Forelimb muscle (tissue), 1 donor: ENCODE measurements around the gene NDUFV3. TPM values are rescaled to one million over a fixed set of nuclear protein-coding genes. Genes with fewer than 3 reads are reported as not detected.
"Not testable (repeated sequence)": the region's sequence is repeated elsewhere in the genome, so short reads cannot be mapped to it uniquely, and the experiment has no call there.

Source experiments
- DNase-seq: peaks from one replicate; pipeline ENCODE4 v3.0.0-alpha.2; 2013; ENCODE audit warnings: low read depth
- polyA plus RNA-seq: library from polyadenylated mRNA; unstranded; fragments of 120-200 nt; gene quantifications from one replicate; pipeline ENCODE4 v1.2.1, GENCODE V29; 2013; ENCODE audit not compliant: insufficient read length

The NDUFV3 gene
- polyA plus RNA-seq, 1 donor = 35.7 TPM

DNA sequence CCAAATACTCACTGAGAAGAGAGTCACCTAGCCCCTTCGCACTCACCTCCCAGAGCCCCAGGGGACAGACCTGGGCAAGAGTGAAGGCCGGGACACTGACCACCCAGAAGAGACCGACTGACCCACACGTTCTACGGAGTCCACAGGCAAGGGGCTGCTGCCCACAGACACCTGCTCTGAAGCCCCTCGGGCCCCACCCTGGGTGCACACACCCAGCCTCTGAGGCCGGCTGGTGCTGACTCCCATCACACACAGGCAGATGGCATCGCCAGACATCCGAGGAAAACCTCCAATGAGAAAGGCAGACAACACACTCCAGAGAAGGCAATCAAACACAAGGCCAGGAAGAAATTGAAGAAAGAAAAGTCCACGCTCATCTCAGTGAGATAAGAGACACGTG, 35.9 kb upstream of the NDUFV3 start:
- DNase-seq = no peak

- DNase-seq = no peak
Measured at GRCh38 chr21:42858185-42858847, 34.8 kb upstream of the NDUFV3 start.

DNA sequence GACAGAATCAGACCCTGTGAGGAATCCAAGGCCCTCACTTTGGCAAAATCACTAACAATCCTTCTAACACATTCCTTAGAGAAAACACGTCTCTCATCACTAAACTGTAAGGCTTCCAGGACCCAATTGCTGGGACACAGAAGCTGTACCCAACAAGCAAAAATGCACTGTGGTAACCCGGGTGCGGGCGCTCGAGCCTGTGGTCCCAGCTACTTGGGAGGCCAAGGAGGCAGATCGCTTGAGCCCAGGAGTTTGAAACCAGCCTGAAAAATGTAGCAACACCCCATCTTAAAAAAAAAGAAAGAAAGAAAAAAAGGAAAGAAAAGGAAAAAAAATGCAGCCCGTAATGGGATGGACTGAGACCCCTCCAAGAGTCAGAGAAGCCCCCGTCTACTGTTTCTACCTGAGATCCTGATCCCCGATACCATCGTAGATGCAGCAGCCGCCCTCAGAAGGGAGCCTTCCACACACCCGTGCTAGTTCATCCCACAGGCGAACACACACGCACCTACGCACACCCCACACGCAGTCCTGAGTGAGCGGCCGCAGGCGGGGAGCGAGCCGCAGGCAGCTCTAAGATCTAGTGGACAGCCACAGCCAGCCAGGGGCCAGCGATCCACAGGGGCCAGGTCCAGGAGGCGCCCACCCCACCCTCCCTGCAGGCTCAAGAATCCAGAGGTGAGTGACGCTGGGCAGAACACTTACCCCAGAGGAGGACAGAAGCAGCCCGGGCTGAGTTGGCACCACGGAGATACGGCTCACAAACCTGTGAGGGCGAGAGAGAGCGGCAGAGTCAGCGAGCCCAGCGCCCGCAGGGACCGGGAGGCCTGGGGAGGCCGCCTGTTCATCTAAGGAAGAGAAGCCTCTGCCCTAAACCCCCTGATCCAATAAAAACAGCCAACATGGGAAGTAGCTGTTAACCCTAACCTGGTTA, 33.9 kb upstream of the NDUFV3 start:
- DNase-seq = no peak

- DNase-seq = no peak
Measured at GRCh38 chr21:42859891-42860230, 33.2 kb upstream of the NDUFV3 start.

DNA sequence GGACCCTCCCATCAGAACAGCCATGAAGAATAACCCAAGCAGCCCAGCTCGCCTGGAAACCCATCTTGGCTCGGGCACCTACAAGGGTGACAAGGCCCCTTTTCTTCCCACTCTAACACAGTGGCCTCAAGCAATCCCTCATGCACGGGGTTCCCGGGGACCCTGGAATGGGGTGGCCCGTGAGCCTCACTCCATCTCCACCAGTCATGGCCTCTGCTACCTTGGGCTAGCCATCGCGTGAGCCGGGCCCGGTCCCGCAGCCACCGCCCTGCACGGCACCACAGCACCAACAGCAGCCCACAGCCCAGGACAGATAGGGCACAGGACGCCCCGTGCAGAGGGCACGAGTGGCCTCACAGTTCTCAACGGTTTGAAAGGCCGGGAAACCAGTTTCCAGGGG, 32.8 kb upstream of the NDUFV3 start:
- no peak for DNase-seq

DNA sequence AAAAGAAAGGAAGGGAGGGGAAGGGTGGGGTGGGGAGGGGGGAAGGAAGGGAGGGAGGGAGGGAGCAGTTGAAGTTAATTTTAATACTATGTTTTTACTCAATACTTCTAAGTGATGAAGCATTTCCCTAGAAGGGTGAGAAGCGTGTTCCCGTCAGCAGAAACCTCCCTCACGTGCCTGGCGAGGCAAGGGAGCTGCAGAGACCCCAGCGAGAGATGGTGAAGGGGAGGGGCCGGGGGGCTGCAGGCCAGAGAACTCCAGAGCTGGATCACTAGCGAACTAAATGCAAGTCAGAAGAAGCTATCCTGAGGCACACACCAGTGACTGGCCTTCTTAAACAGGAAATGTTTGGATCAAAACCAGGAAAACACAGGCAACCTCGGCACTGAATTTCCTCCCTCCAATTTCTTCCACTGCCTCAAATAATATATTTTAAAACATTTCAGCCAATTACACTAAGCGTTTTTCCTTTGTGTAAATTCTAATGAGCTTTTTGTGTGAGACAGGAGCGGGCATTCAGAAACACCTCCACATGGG, 31.7 kb upstream of the NDUFV3 start:
- DNase-seq = no peak

- no peak for DNase-seq
Measured at GRCh38 chr21:42861848-42862400, 31.2 kb upstream of the NDUFV3 start.

DNA sequence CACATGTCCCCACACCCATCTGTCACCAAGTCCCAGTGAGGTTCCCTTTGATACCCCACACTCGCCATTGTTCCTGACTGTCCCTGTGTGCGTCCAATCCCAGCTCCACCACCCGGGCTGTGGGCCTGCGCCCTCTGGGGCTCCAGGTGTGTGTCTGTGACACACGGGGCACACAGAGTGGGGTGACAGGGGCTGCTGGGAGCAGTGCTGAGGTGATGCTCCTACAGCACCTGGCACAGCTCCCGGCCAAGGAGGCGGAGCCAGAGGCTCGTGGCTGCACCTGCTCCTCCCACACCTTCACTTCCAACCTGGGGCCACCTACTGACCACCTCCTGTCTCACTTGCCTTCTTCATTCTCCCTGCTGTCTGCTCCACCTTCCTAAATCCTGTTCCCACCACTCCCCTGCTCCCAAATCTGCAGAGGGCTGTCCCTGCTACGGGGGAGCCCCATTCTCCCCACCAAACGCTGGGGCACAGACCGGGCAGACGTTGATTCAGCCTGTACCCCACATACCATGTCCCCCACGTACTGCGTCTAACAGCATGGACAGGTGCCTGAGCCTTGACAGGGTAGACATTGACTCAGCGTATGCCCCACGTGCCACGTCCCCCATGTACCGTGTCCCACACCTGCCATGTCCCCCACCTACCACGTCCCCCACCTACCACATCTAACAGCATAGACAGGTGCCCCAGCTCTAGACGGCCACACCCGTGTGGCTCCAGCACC, 30.2 kb upstream of the NDUFV3 start:
- no peak for DNase-seq

GRCh38 chr21:42863504-42863870, 29.6 kb upstream of the NDUFV3 start:
- no peak for DNase-seq

DNA sequence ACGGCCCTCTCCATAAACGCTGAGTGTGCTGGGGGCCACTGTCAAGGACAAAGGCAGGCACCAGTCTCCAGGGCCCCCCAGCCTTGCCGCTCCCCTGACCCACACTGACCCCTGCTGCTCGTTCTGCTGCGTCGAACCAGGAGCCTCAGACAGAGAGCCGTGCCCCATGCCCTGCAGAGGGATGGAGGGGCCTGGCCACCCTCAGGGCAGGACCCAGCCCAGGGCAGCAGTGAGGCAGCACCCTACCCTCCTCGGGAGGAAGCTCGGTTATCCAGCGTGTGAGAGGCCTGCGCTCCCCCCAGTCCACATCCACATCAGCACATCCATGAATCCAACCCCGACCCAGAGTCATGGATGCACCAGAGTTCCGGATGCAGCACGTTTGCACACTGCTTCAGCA, 28.8 kb upstream of the NDUFV3 start:
- no peak for DNase-seq

GRCh38 chr21:42864815-42865775, 28.0 kb upstream of the NDUFV3 start:
- DNase-seq = peak; percentile 20

GRCh38 chr21:42865776-42866160, 27.3 kb upstream of the NDUFV3 start:
- no peak for DNase-seq

GRCh38 chr21:42868196-42868595, 24.9 kb upstream of the NDUFV3 start:
- no peak for DNase-seq

- no peak for DNase-seq
Measured at GRCh38 chr21:42873096-42873495, 20.0 kb upstream of the NDUFV3 start.

DNA sequence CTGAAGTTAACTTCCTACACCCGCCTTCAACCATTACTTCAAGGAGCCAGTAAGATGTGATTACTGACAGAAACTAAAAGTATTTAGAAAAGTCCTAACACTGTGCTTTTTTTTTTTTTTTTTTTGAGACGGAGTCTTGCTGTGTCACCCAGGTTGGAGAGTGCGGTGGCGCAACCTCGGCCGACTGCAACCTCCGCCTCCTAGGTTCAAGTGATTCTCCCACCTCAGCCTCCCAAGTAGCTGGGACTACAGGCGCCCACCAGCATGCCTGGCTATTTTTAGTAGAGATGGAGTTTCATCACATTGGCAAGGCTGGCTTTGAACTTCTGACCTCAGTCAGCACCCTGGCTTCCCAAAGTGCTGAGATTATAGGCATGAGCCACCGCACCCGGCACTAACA, 17.3 kb upstream of the NDUFV3 start:
- DNase-seq = not testable (repeated sequence)

GRCh38 chr21:42878678-42878992, 14.5 kb upstream of the NDUFV3 start:
- no peak for DNase-seq

GRCh38 chr21:42878993-42879787, 13.9 kb upstream of the NDUFV3 start, which contains the start of gene WDR4:
TSS of gene WDR4 (minus strand) at chr21:42879539. CDS start at chr21:42879495, 44 bp downstream.
- DNase-seq = peak; percentile 95

- no peak for DNase-seq
Measured at GRCh38 chr21:42880352-42880751, 12.8 kb upstream of the NDUFV3 start.

DNA sequence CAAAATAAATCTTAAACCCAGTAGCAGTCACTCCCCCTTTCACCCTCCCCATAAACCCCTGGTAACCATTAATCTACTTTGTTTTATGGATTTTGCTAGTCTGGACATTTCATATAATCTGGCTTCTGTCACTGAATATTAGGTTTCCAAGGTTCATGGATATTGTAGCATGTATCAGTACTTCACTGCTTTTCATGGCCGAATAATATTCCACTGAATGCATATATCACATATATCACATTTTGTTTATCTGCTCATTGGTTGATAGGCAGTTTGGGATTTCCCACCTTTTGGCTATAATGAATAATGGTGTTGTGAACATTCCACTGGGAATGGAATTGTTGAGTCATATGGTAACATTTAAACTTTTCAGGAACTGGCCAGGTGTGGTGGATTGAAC, 9.2 kb upstream of the NDUFV3 start:
- DNase-seq = no peak

DNA sequence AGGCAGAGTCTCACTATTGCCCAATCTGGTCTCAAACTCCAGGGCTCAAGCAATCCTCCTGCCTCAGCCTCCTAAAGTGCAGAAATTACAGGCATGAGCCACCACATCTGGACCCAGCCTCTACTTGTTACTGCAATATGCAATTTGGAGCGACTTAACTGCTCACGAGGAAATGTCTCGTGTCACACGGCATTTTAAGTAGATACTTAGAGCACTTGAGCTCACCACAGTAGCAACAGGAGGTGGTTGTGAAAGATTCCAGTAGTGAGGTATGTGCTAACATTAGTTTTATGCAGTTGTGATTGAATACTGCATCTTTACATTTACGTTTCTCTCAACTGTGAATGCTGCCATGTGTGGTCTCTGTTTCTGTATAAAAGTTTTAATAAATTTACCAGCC, 5.8 kb upstream of the NDUFV3 start:
- no peak for DNase-seq
